ENCODE results near the gene KCNK18. TPM values are rescaled to one million over a fixed set of nuclear protein-coding genes. Genes with fewer than 3 reads are reported as not detected.

KCNK18 gene
- total RNA-seq, 1 donor, result not detected

GRCh38 chr10:117163061-117163953 is 34.0 kb upstream of the KCNK18 start:
- H4K20me1 ChIP-seq (ENCODE audit: insufficient read depth, low read length), result peaks cover 3% of the 10 kb centered on the region
- no peak overlapping the region for H3K4me2 ChIP-seq (ENCODE audit: insufficient read depth, low read length)
- H2AFZ ChIP-seq (ENCODE audit: low read length), result no peak overlapping the region
- no peaks in the 10 kb centered on the region for H3K79me2 ChIP-seq (ENCODE audit: insufficient read depth, low read length)
- H3K4me1 ChIP-seq (ENCODE audit: insufficient read depth, low read length), result no peaks in the 10 kb centered on the region
- no peak overlapping the region for H3K27ac ChIP-seq (ENCODE audit: low read depth, low read length)
- no peak for TF ChIP-seq CTCF (IDR thresholded peaks at IDR 0.05; ENCODE audit: extremely low read depth, low read depth, low read length)
- DNase-seq (ENCODE audit: insufficient read length, low spot score, missing footprints), result peak; percentile 73
- peaks cover 98% of the 10 kb centered on the region for H3K27me3 ChIP-seq (ENCODE audit: insufficient read depth, low read length)
- H3K9me3 ChIP-seq (ENCODE audit: low read depth, low read length), result no peaks in the 10 kb centered on the region
- no peak overlapping the region for H3K4me3 ChIP-seq (ENCODE audit: insufficient read depth, low read length)
- no peaks in the 10 kb centered on the region for H3K36me3 ChIP-seq (ENCODE audit: insufficient read depth, low read length)

GRCh38 chr10:117163954-117164548 is 33.2 kb upstream of the KCNK18 start:
- Histone ChIP-seq H4K20me1 (ENCODE audit: insufficient read depth, low read length) (peaks cover 3% of the 10 kb centered on the region), H3K4me3 (ENCODE audit: insufficient read depth, low read length) (no peak overlapping the region), H3K79me2 (ENCODE audit: insufficient read depth, low read length) (no peaks in the 10 kb centered on the region), H3K36me3 (ENCODE audit: insufficient read depth, low read length) (no peaks in the 10 kb centered on the region), H3K4me1 (ENCODE audit: insufficient read depth, low read length) (no peaks in the 10 kb centered on the region), H3K4me2 (ENCODE audit: insufficient read depth, low read length) (no peak overlapping the region), H2AFZ (ENCODE audit: low read length) (no peak overlapping the region), H3K27ac (ENCODE audit: low read depth, low read length) (no peak overlapping the region), H3K27me3 (ENCODE audit: insufficient read depth, low read length) (peaks cover 98% of the 10 kb centered on the region), H3K9me3 (ENCODE audit: low read depth, low read length) (no peaks in the 10 kb centered on the region)
- no peak for DNase-seq (ENCODE audit: insufficient read length, low spot score, missing footprints)
- no peak for TF ChIP-seq CTCF (IDR thresholded peaks at IDR 0.05; ENCODE audit: extremely low read depth, low read depth, low read length)

GRCh38 chr10:117164592-117165537 is 32.4 kb upstream of the KCNK18 start:
- peak overlapping the region; percentile 55 for H3K4me3 ChIP-seq (ENCODE audit: insufficient read depth, low read length)
- no peak for TF ChIP-seq CTCF (IDR thresholded peaks at IDR 0.05; ENCODE audit: extremely low read depth, low read depth, low read length)
- H3K27ac ChIP-seq (ENCODE audit: low read depth, low read length), result no peak overlapping the region
- DNase-seq (ENCODE audit: insufficient read length, low spot score, missing footprints), result peak; percentile 88
- peak overlapping the region; percentile 68 for H2AFZ ChIP-seq (ENCODE audit: low read length)
- peaks cover 3% of the 10 kb centered on the region for H4K20me1 ChIP-seq (ENCODE audit: insufficient read depth, low read length)
- peaks cover 98% of the 10 kb centered on the region for H3K27me3 ChIP-seq (ENCODE audit: insufficient read depth, low read length)
- H3K4me1 ChIP-seq (ENCODE audit: insufficient read depth, low read length), result no peaks in the 10 kb centered on the region
- peak overlapping the region; percentile 46 for H3K4me2 ChIP-seq (ENCODE audit: insufficient read depth, low read length)
- H3K79me2 ChIP-seq (ENCODE audit: insufficient read depth, low read length), result no peaks in the 10 kb centered on the region
- H3K36me3 ChIP-seq (ENCODE audit: insufficient read depth, low read length), result no peaks in the 10 kb centered on the region
- no peaks in the 10 kb centered on the region for H3K9me3 ChIP-seq (ENCODE audit: low read depth, low read length)

Data from osteoblast (primary cell).